Adrenal gland (tissue), 12 donors: Measurements from ENCODE around the gene CLASP1. TPM values are rescaled to one million over a fixed set of nuclear protein-coding genes. Genes with fewer than 3 reads are reported as not detected.
"Not testable (repeated sequence)": the region's sequence is repeated elsewhere in the genome, so short reads cannot be mapped to it uniquely, and the experiment has no call there.

Experiments used
- DNase-seq, 7 donors: peaks; one replicate each; pipeline ENCODE4 v3.0.0-alpha.2; 2019 to 2020
- H3K27ac ChIP-seq, 5 donors: fragments of 200-600 bp; sonication (generic) in 4 of 5; 1 replicate in 3 of 5; 2 replicates in 2 of 5; pipeline versions ENCODE4 v1.5.1 to v1.8.0; 2016 to 2020; ENCODE audit warnings: mild to moderate bottlenecking in 1 of 5
- H3K27me3 ChIP-seq: fragments of 200-600 bp; 2 replicates; pipeline ENCODE4 v1.8.0; 2021
- H3K36me3 ChIP-seq, 2 donors: fragments of 200-600 bp; replicated peaks in 1 of 2; 1 replicate in 1 of 2; 2 replicates in 1 of 2; pipeline versions ENCODE4 v1.5.1 to v1.8.0; 2018 to 2022
- H3K4me1 ChIP-seq, 2 donors: fragments of 200-600 bp; replicated peaks in 1 of 2; 1 replicate in 1 of 2; 2 replicates in 1 of 2; pipeline versions ENCODE4 v1.5.1 to v1.8.0; 2018 to 2021
- H3K4me3 ChIP-seq, 4 donors: fragments of 200-600 bp; sonication (generic) in 3 of 4; one replicate each; pipeline ENCODE4 v1.5.1; 2016 to 2018
- H3K9me3 ChIP-seq, 3 donors: fragments of 200-600 bp; sonication (generic) in 1 of 3; replicated peaks in 1 of 3; 1 replicate in 2 of 3; 2 replicates in 1 of 3; pipeline versions ENCODE4 v1.5.1 to v1.8.0; 2016 to 2021
- POLR2A ChIP-seq, 2 donors: fragments of 450-650 bp; IDR thresholded peaks; one replicate each; pipeline ENCODE4 v1.6.1; 2017; ENCODE audit warnings: antibody characterized with exemption in 2 of 2, mild to moderate bottlenecking in 2 of 2, moderate library complexity in 1 of 2
- WGBS, 4 donors: extraction: QIAGEN DNeasy Blood & Tissue Kit in 2 of 4; methylation state at CpG; one replicate each; pipeline versions ENCODE4 v1.1.5 to v1.1.7; 2013 to 2017; 5-methylcytosine and 5-hydroxymethylcytosine counted together
- intact Hi-C, 2 donors: fragments of 100-400 bp; cut with DNase I; formaldehyde crosslinking; loops; one replicate each; pipeline versions ENCODE4 v1.14.1 to v1.15.0; 2022 to 2023
- polyA plus RNA-seq, 3 donors: library from polyadenylated mRNA; stranded (reverse); fragments of 200-250 nt in 2 of 3; fragments of 350-450 nt in 1 of 3; fragmentation: Illumina TruSeq in 1 of 3; extraction: RNeasy Lipid Tissue Mini Kit (QIAGEN cat#74804) in 1 of 3; gene quantifications; one replicate each; pipeline ENCODE4 v1.2.3, GENCODE V29; 2013 to 2014
- total RNA-seq, 9 donors: library from RNA; depleted of rRNA in 4 of 9; stranded (reverse); fragments of >200 nt in 4 of 9; fragments of 120-200 nt in 1 of 9; fragmentation: NEBNext Ultra II Directional in 1 of 9; extraction: Animal tissue kit (Norgen Biotek cat#: 25700) in 1 of 9; gene quantifications; one replicate each; pipeline versions ENCODE4 v1.1.0 to v1.2.4, GENCODE V29; 2013 to 2023
- TF ChIP-seq, protein P1 (sequence below), 6 experiments: fragments of 450-650 bp in 4 of 6; fragments of 200-600 bp in 2 of 6; sonication (generic) in 1 of 6; IDR thresholded peaks; 1 replicate in 5 of 6; 2 replicates in 1 of 6; pipeline versions ENCODE4 v1.5.1 to v1.8.0; 2016 to 2021; ENCODE audit warnings: antibody characterized with exemption in 6 of 6, mild to moderate bottlenecking in 2 of 6, moderate library complexity in 1 of 6
- donor health status: healthy with polysubstance abuse.
- donor health status: Bipolar disorder and iron deficiency.
- donor health status: DM: yes; HTN: yes; CAD: no.
- donor health status: DM: no; HTN: no; CAD: no.
- donor health status: DM: no; HTN: no; CAD: no.
- donor health status: DM: yes; HTN: yes; CAD: no.

The CLASP1 gene
- total and polyA plus RNA-seq, 12 donors, result 14.9 to 66.1 (median 53.4) TPM

DNA sequence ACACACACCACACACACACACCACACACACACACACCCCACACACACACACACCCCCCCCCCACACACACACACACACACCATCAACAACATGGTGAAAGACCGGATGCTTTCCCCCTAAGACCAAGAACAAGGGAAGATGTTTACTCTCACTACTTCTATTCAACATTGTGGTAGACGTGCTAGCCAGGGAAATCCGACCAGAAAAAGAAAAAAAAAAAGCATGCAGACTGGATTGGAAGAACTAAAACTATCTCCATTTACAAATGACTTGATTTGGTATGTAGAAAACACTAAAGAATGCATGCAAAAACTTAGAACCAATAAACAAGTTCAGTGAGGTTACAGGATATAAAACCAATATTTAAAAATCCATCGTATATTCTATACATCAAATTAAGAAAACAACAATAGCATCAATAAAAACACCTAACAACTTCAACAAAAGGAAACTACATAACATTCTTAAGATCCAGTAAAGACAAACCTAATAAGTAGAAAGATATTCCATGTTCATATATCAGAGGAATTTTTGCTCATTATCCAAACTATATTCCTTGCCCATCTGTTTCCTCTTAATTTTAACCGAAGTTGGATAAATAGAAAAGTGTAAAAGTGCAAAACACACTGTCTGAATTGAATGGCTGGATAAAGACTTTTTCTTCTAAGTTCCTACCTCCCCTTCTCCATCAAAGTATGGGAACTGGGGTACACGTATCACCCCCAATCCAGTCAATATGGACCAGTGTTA, 170.1 kb downstream of the CLASP1 start:
- intact Hi-C loops, result no loop called here
- H3K9me3 ChIP-seq, result no peaks in the 10 kb centered on the region
- TF ChIP-seq POLR2A (IDR thresholded peaks at IDR 0.05), result no peak
- TF ChIP-seq, protein P1, sequence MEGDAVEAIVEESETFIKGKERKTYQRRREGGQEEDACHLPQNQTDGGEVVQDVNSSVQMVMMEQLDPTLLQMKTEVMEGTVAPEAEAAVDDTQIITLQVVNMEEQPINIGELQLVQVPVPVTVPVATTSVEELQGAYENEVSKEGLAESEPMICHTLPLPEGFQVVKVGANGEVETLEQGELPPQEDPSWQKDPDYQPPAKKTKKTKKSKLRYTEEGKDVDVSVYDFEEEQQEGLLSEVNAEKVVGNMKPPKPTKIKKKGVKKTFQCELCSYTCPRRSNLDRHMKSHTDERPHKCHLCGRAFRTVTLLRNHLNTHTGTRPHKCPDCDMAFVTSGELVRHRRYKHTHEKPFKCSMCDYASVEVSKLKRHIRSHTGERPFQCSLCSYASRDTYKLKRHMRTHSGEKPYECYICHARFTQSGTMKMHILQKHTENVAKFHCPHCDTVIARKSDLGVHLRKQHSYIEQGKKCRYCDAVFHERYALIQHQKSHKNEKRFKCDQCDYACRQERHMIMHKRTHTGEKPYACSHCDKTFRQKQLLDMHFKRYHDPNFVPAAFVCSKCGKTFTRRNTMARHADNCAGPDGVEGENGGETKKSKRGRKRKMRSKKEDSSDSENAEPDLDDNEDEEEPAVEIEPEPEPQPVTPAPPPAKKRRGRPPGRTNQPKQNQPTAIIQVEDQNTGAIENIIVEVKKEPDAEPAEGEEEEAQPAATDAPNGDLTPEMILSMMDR (IDR thresholded peaks at IDR 0.05), result no peak
- no peak for DNase-seq
- H3K27me3 ChIP-seq, result no peaks in the 10 kb centered on the region
- 82 to 90% (median 87%) methylated on average over 6 of the region's 6 CpGs for WGBS, 4 donors
- H3K27ac ChIP-seq, result no peak overlapping the region
- no peak overlapping the region for H3K4me3 ChIP-seq
- H3K36me3 ChIP-seq, result no peaks in the 10 kb centered on the region
- H3K4me1 ChIP-seq, result peaks cover 5 to 42% of the 10 kb centered on the region in 2 donors

DNA sequence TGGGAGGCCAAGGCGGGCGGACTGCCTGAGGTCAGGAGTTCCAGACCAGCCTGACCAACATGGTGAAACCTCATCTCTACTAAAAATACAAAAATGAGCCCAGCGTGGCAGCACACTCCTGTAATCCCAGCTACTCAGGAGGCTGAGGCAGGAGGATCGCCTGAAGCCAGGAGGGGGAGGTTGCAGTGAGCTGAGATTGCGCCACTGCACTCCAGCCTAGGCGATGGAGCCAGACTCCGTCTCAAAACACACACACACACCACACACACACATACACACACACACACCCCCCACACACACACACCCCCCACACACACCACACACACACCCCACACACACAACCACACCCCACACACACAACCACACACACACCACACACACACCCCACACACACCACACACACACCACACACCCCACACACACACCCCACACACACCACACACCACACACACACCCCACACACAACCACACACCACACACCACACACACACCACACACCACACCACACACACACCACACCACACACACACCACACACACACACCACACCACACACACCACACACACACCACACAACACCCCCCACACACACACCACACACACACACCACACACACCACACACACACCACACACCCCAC, 170.8 kb downstream of the CLASP1 start:
- H3K27ac ChIP-seq, intact Hi-C loops, H3K27me3 ChIP-seq, DNase-seq, H3K4me3 ChIP-seq, H3K9me3 ChIP-seq, H3K36me3 ChIP-seq: not testable (repeated sequence)
- H3K4me1 ChIP-seq, result peaks cover 5 to 42% of the 10 kb centered on the region in 2 donors
- 87 to 97% (median 96%) methylated on average over 6 to 7 of the region's 7 CpGs for WGBS, 4 donors

DNA sequence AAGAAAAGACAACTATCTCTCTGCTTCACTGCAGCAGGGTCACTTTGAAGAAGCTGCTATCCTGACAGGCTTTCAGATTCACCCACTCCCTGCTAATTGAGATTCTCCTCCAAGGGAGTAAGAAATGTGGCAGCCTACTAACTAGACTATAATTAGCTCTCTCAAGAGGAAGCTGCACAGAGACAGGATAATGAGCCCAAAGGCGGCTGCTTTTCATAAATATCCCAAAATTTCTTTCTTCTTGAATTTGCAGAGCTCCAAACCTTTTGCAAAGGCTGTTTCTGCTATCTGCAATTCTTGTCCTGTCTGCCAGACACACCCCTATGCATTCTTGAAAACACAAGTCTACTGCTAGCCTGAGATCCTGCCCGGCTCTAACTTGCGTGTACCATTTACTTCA, 172.6 kb downstream of the CLASP1 start:
- intact Hi-C loops, result no loop called here
- DNase-seq, result no peak
- WGBS, 4 donors, result 80 to 94% (median 83%) methylated on average over 3 of the region's 3 CpGs
- Histone ChIP-seq H3K9me3 (no peaks in the 10 kb centered on the region), H3K36me3 (no peaks in the 10 kb centered on the region), H3K27me3 (no peaks in the 10 kb centered on the region), H3K4me3 (no peak overlapping the region), H3K4me1 (peaks cover 5 to 51% of the 10 kb centered on the region in 2 donors), H3K27ac (no peak overlapping the region)
- TF ChIP-seq, protein P1 (IDR thresholded peaks at IDR 0.05), result no peak
- no peak for TF ChIP-seq POLR2A (IDR thresholded peaks at IDR 0.05)

DNA sequence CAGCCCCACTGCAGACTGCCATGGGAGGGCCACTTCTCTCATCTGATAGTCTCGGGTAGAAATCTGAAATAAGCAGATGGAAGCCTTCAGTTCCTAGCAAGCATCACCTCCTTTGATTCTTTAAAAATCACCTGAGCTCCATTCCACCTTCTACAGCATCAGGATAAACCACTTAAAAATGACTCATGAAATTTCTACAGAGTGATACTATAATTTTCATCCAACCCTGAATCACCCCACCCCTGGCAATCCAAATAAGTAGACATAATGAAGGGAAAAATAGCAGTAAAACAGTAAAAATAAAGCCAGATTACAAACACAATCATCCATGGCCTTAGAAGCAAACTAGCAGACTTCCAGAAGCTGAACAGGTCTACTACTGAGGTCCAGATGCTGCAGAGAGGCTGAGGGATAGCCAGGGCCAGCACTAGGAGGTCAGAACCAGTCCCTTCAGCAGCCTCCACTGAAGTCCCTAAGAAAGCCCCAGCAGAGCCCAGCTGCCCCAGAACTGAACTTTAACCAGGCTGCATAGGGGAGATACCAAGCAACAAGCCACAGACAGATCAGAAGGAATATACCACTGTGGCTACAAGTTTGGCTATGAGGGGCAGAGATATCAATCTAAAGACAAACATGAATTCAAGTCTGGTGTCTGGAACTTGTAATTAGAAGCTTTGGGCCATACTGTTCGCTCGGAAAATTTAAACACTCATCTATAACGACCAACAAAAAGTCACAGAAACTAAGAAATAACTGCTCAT, 173.3 kb downstream of the CLASP1 start:
- Histone ChIP-seq H3K27ac (no peak overlapping the region), H3K4me3 (no peak overlapping the region), H3K27me3 (no peaks in the 10 kb centered on the region), H3K36me3 (no peaks in the 10 kb centered on the region), H3K4me1 (peaks cover 0 to 48% of the 10 kb centered on the region in 2 donors), H3K9me3 (no peaks in the 10 kb centered on the region)
- DNase-seq, result no peak
- WGBS, 4 donors, result 92 to 96% (median 93%) methylated on average over 4 of the region's 4 CpGs
- TF ChIP-seq, protein P1 (IDR thresholded peaks at IDR 0.05), result no peak
- no peak for TF ChIP-seq POLR2A (IDR thresholded peaks at IDR 0.05)
- intact Hi-C loops, result no loop called here
